GM19351 (cell line): ENCODE measurements around the gene MICAL3.

Experiments
- ATAC-seq: cut with Tn5 transposase; IDR thresholded peaks from one replicate; pipeline ENCODE4 v1.9.1; 2021; ENCODE audit warnings: mild to moderate bottlenecking, moderate library complexity; ENCODE audit not compliant: unreplicated experiment

MICAL3 gene

GRCh38 chr22:17919276-17920144 lies 104.9 kb downstream of the MICAL3 start:
- ATAC-seq: no peak

- ATAC-seq: no peak
Observed at GRCh38 chr22:17918840-17919239, 105.5 kb downstream of the MICAL3 start.

GRCh38 chr22:17917490-17917983 lies 106.8 kb downstream of the MICAL3 start:
- ATAC-seq: no peak

- ATAC-seq: no peak
Observed at GRCh38 chr22:17916226-17916889, 108.0 kb downstream of the MICAL3 start.

- no peak for ATAC-seq
Observed at GRCh38 chr22:17915676-17916075, 108.7 kb downstream of the MICAL3 start.

- ATAC-seq: no peak
Observed at GRCh38 chr22:17915188-17915587, 109.2 kb downstream of the MICAL3 start.

- ATAC-seq: no peak
Observed at GRCh38 chr22:17914474-17914873, 109.9 kb downstream of the MICAL3 start.

GRCh38 chr22:17913801-17914347 lies 110.5 kb downstream of the MICAL3 start:
- ATAC-seq: no peak

GRCh38 chr22:17912945-17913721 lies 111.2 kb downstream of the MICAL3 start:
- no peak for ATAC-seq

GRCh38 chr22:17911887-17912286 lies 112.5 kb downstream of the MICAL3 start:
- ATAC-seq: no peak

GRCh38 chr22:17911312-17911705 lies 113.1 kb downstream of the MICAL3 start:
- no peak for ATAC-seq

- no peak for ATAC-seq
Observed at GRCh38 chr22:17910561-17911311, 113.6 kb downstream of the MICAL3 start.

- ATAC-seq: no peak
Observed at GRCh38 chr22:17907748-17908051, 116.7 kb downstream of the MICAL3 start.

- no peak for ATAC-seq
Observed at GRCh38 chr22:17906978-17907747, 117.2 kb downstream of the MICAL3 start.

- no peak for ATAC-seq
Observed at GRCh38 chr22:17905445-17905844, 118.9 kb downstream of the MICAL3 start.

GRCh38 chr22:17903564-17904295 lies 120.6 kb downstream of the MICAL3 start:
- ATAC-seq: no peak

GRCh38 chr22:17902960-17903359 lies 121.4 kb downstream of the MICAL3 start:
- ATAC-seq: no peak

- ATAC-seq: no peak
Observed at GRCh38 chr22:17898375-17898774, 126.0 kb downstream of the MICAL3 start.

GRCh38 chr22:17897858-17898257 lies 126.5 kb downstream of the MICAL3 start:
- ATAC-seq: no peak
